Transverse colon (tissue), 4 donors: ENCODE data around the gene C19orf18. TPM values are rescaled to one million over a fixed set of nuclear protein-coding genes. Genes with fewer than 3 reads are reported as not detected.

Source experiments
- DNase-seq: peaks from one replicate; pipeline ENCODE4 v3.0.0-alpha.2; 2019
- H3K27ac ChIP-seq, 4 donors: fragments of 200-600 bp; sonication (generic); 2 replicates each; pipeline ENCODE4 v1.5.1; 2016 to 2018; ENCODE audit warnings: inconsistent platforms in 4 of 4
- H3K27me3 ChIP-seq: fragments of 200-600 bp; sonication (generic); 2 replicates; pipeline ENCODE4 v1.5.1; 2017; ENCODE audit warnings: inconsistent platforms
- H3K36me3 ChIP-seq, 4 donors: fragments of 200-600 bp; sonication (generic); 2 replicates each; pipeline ENCODE4 v1.5.1; 2017 to 2019; ENCODE audit warnings: inconsistent platforms in 4 of 4
- H3K4me1 ChIP-seq, 4 donors: fragments of 200-600 bp; sonication (generic); 2 replicates each; pipeline ENCODE4 v1.5.1; 2017 to 2020; ENCODE audit warnings: inconsistent platforms in 4 of 4
- H3K4me3 ChIP-seq, 4 donors: fragments of 200-600 bp; sonication (generic); 1 replicate in 1 of 4; 2 replicates in 3 of 4; pipeline versions ENCODE4 v1.5.1 to v1.6.1; 2017 to 2019; ENCODE audit warnings: inconsistent platforms in 4 of 4
- H3K9me3 ChIP-seq, 2 donors: fragments of 200-600 bp; sonication (generic); 2 replicates each; pipeline ENCODE4 v1.5.1; 2017 to 2019; ENCODE audit warnings: inconsistent platforms in 2 of 2
- EP300 ChIP-seq: sonication (generic); formaldehyde crosslinking; IDR thresholded peaks from one replicate; pipeline ENCODE4 v1.6.1; 2017; ENCODE audit warnings: antibody characterized with exemption, low read depth
- POLR2A ChIP-seq: fragments of 450-650 bp; IDR thresholded peaks from one replicate; pipeline ENCODE4 v1.6.1; 2016; ENCODE audit warnings: antibody characterized with exemption, mild to moderate bottlenecking, moderate library complexity
- POLR2AphosphoS5 ChIP-seq, 3 donors: sonication (generic); formaldehyde crosslinking; IDR thresholded peaks; one replicate each; pipeline ENCODE4 v1.6.1; 2016; ENCODE audit warnings: antibody characterized with exemption in 3 of 3
- WGBS, 2 donors: methylation state at CpG; one replicate each; pipeline ENCODE4 v1.1.5; 2018; ENCODE audit warnings: low coverage in 1 of 2; 5-methylcytosine and 5-hydroxymethylcytosine counted together
- in situ Hi-C, 4 donors: fragments of 200-750 bp; cut with MboI; loops; one replicate each; pipeline versions ENCODE4 v1.15.0 to v1.15.1; 2017; ENCODE audit warnings: low sequenced_read_pairs in 3 of 4, low pct_ligation_motif_present in 1 of 4, low pct_unique_long_range_greater_than_20kb in 1 of 4
- intact Hi-C: fragments of 100-400 bp; cut with DNase I; formaldehyde crosslinking; loops from one replicate; pipeline ENCODE4 v1.15.1; 2023; ENCODE audit warnings: low total_unique reads
- total RNA-seq, 4 donors: library from RNA; depleted of rRNA; stranded (reverse); fragments of >200 nt; gene quantifications; one replicate each; pipeline ENCODE4 v1.1.0, GENCODE V29; 2016
- TF ChIP-seq, protein P1 (sequence below), 5 experiments: fragments of 200-600 bp in 3 of 5; fragments of 450-650 bp in 2 of 5; sonication (generic) in 3 of 5; IDR thresholded peaks; 1 replicate in 2 of 5; 2 replicates in 3 of 5; pipeline ENCODE4 v1.5.1; 2016 to 2017; ENCODE audit warnings: antibody characterized with exemption in 5 of 5, inconsistent platforms in 3 of 5, mild to moderate bottlenecking in 2 of 5, moderate library complexity in 1 of 5

Gene C19orf18
- total RNA-seq, 4 donors from 2014 or later = not detected

GRCh38 chr19:58002384-58003173 is 28.2 kb upstream of the C19orf18 start, which contains the start of gene ZNF606:
Gene ZNF606, minus strand, starts transcription at chr19:58002820. Its CDS starts 1,501 bp downstream, at chr19:58001319.
- H3K4me1 ChIP-seq = peaks cover 0 to 32% (median 2%) of the 10 kb centered on the region in 4 donors
- peaks cover 0 to 64% (median 26%) of the 10 kb centered on the region in 4 donors for H3K36me3 ChIP-seq
- peaks cover 31 to 79% of the 10 kb centered on the region in 2 donors for H3K9me3 ChIP-seq
- in situ Hi-C loops (no loop called here), intact Hi-C loops (loop anchor here (10.0 kb wide), 1 partner anchor 58 kb away; the partner anchor contains the start of gene ZNF256)
- DNase-seq = peak; percentile 89
- peak within 1 kb of the TSS; percentile 79 to 96 (median 84) for H3K4me3 ChIP-seq
- WGBS, 2 donors = 1% methylated on average over 65 of the region's 91 CpGs; no CpG with 5 or more reads in 1 of the 2 donors
- peak within 1 kb of the TSS; percentile 90 to 97 (median 92) for H3K27ac ChIP-seq
- TF ChIP-seq, protein P1, sequence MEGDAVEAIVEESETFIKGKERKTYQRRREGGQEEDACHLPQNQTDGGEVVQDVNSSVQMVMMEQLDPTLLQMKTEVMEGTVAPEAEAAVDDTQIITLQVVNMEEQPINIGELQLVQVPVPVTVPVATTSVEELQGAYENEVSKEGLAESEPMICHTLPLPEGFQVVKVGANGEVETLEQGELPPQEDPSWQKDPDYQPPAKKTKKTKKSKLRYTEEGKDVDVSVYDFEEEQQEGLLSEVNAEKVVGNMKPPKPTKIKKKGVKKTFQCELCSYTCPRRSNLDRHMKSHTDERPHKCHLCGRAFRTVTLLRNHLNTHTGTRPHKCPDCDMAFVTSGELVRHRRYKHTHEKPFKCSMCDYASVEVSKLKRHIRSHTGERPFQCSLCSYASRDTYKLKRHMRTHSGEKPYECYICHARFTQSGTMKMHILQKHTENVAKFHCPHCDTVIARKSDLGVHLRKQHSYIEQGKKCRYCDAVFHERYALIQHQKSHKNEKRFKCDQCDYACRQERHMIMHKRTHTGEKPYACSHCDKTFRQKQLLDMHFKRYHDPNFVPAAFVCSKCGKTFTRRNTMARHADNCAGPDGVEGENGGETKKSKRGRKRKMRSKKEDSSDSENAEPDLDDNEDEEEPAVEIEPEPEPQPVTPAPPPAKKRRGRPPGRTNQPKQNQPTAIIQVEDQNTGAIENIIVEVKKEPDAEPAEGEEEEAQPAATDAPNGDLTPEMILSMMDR (IDR thresholded peaks at IDR 0.05) = no peak
- TF ChIP-seq POLR2A = peak; percentile 72
- no peak for TF ChIP-seq EP300
- peak; percentile 67 to 87 (median 84) for TF ChIP-seq POLR2AphosphoS5 (IDR thresholded peaks at IDR 0.05)
- H3K27me3 ChIP-seq = no peaks in the 10 kb centered on the region

GRCh38 chr19:58001895-58002369 is 27.6 kb upstream of the C19orf18 start:
- H3K9me3 ChIP-seq = peaks cover 31 to 75% of the 10 kb centered on the region in 2 donors
- intact Hi-C loops = loop anchor here (10.0 kb wide), 1 partner anchor 57 kb away; the partner anchor contains the start of gene ZNF256
- H3K4me1 ChIP-seq = peaks cover 0 to 32% (median 2%) of the 10 kb centered on the region in 4 donors
- 12 to 38% methylated on average over 2 to 23 of the region's 23 CpGs for WGBS, 2 donors
- H3K4me3 ChIP-seq = peak overlapping the region; percentile 79 to 96 (median 84)
- in situ Hi-C loops = no loop called here
- TF ChIP-seq, protein P1 (IDR thresholded peaks at IDR 0.05) = no peak
- TF ChIP-seq POLR2A (no peak), POLR2AphosphoS5 (IDR thresholded peaks at IDR 0.05) (no peak), EP300 (no peak)
- DNase-seq = peak; percentile 13
- H3K27ac ChIP-seq = peak overlapping the region; percentile 90 to 97 (median 92)
- H3K27me3 ChIP-seq = no peaks in the 10 kb centered on the region
- H3K36me3 ChIP-seq = peaks cover 0 to 65% (median 28%) of the 10 kb centered on the region in 4 donors

DNA sequence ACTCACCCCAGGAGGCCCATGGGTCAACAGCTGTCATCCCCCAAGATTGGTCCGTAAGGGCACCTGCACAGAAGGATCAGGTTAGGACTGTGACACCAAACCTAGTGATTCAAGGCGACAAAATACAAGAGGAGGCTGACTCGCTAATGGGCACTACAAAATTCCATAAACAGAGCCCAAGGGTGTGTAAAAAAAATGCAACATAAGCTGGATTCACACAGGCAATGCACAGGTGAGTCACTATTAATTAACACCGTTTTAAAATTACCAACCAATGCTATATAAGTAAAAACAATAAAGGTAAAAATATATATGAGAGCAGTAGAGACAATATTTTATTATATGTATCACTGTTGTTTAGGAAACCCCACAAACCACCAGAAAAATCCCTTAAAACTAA is 26.3 kb upstream of the C19orf18 start:
- no peak for DNase-seq
- Histone ChIP-seq H3K9me3 (peaks cover 37 to 73% of the 10 kb centered on the region in 2 donors), H3K27me3 (no peaks in the 10 kb centered on the region), H3K27ac (no peak overlapping the region), H3K4me1 (peaks cover 0 to 32% (median 2%) of the 10 kb centered on the region in 4 donors), H3K4me3 (peak overlapping the region in 1 of 4 donors; percentile 96), H3K36me3 (peaks cover 0 to 68% (median 25%) of the 10 kb centered on the region in 4 donors)
- TF ChIP-seq POLR2AphosphoS5 (IDR thresholded peaks at IDR 0.05) (no peak), EP300 (no peak), POLR2A (no peak)
- TF ChIP-seq, protein P1 (IDR thresholded peaks at IDR 0.05) = no peak
- intact Hi-C loops (loop anchor here (10.0 kb wide), 1 partner anchor 56 kb away; the partner anchor contains the start of gene ZNF256), in situ Hi-C loops (no loop called here)
- 97 to 100% methylated on average over 3 to 4 of the region's 4 CpGs for WGBS, 2 donors

DNA sequence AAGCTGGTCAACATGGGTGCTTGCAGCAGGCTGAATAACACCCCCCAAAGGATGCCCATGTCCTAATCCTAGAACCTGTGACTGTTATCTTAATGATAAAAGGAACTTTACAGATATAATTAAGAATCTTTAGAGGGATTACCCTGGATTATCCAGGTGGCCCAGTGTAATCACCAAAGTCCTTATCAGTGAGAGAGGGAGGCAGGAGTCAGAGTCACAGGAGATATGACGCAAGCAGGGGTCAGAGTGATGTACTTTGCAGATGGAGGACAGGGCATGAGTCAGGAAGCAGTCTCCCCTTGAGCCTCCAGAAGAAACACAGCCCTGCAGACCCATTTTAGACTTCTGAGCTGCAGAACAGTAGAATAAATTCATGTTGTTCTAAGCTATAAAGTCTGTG is 18.5 kb upstream of the C19orf18 start:
- no peak overlapping the region for H3K27ac ChIP-seq
- H3K4me3 ChIP-seq = no peak overlapping the region
- no peaks in the 10 kb centered on the region for H3K4me1 ChIP-seq
- 0% methylated on average over 1 of the region's 1 CpG; no CpG with 5 or more reads in 1 of the 2 donors for WGBS, 2 donors
- H3K36me3 ChIP-seq = peaks cover 0 to 79% (median 25%) of the 10 kb centered on the region in 4 donors
- intact Hi-C loops (no loop called here), in situ Hi-C loops (no loop called here)
- DNase-seq = no peak
- no peaks in the 10 kb centered on the region for H3K27me3 ChIP-seq
- TF ChIP-seq POLR2AphosphoS5 (IDR thresholded peaks at IDR 0.05) (no peak), POLR2A (no peak)
- H3K9me3 ChIP-seq = peaks cover 71 to 89% of the 10 kb centered on the region in 2 donors
